ENCODE data around the gene FFAR1.

FFAR1 gene

GRCh38 chr19:35345671-35346111, 2.0 kb upstream of the FFAR1 start:
- TF ChIP-seq ZBTB7A (IDR thresholded peaks at IDR 0.05; ENCODE audit: low read depth) (no peak), CREB1 (IDR thresholded peaks at IDR 0.05; ENCODE audit: low read depth) (no peak), RAD21 (IDR thresholded peaks at IDR 0.05; ENCODE audit: low read depth) (no peak), FOXM1 (IDR thresholded peaks at IDR 0.05; ENCODE audit: borderline replicate concordance, low read depth) (no peak)

GRCh38 chr19:35346193-35347052, 1.3 kb upstream of the FFAR1 start:
- TF ChIP-seq REST (IDR thresholded peaks at IDR 0.05; ENCODE audit: low read depth), result no peak
- no peak for TF ChIP-seq TCF12 (IDR thresholded peaks at IDR 0.05; ENCODE audit: low read depth)
- no peak for TF ChIP-seq YY1 (IDR thresholded peaks at IDR 0.05; ENCODE audit: low read depth)
- no peak for TF ChIP-seq EGR1 (IDR thresholded peaks at IDR 0.05)
- TF ChIP-seq TAF1 (IDR thresholded peaks at IDR 0.05; ENCODE audit: low read depth), result no peak
- no peak for TF ChIP-seq CEBPB (IDR thresholded peaks at IDR 0.05)
- no peak for TF ChIP-seq ZBTB7A (IDR thresholded peaks at IDR 0.05; ENCODE audit: low read depth)
- no peak for TF ChIP-seq CREB1 (IDR thresholded peaks at IDR 0.05; ENCODE audit: low read depth)
- TF ChIP-seq NFIC (IDR thresholded peaks at IDR 0.05), result no peak
- no peak for TF ChIP-seq MAX (IDR thresholded peaks at IDR 0.05)
- no peak for TF ChIP-seq EP300 (IDR thresholded peaks at IDR 0.05; ENCODE audit: borderline replicate concordance)
- TF ChIP-seq RAD21 (IDR thresholded peaks at IDR 0.05; ENCODE audit: low read depth), result no peak
- no peak for TF ChIP-seq USF1 (IDR thresholded peaks at IDR 0.05)
- TF ChIP-seq FOXM1 (IDR thresholded peaks at IDR 0.05; ENCODE audit: borderline replicate concordance, low read depth), result no peak
- no peak for TF ChIP-seq TEAD4 (IDR thresholded peaks at IDR 0.05)

GRCh38 chr19:35347930-35348298, 212 bp downstream of the FFAR1 start:
- no peak for TF ChIP-seq TEAD4 (IDR thresholded peaks at IDR 0.05)
- no peak for TF ChIP-seq CREB1 (IDR thresholded peaks at IDR 0.05; ENCODE audit: low read depth)
- no peak for TF ChIP-seq EP300 (IDR thresholded peaks at IDR 0.05; ENCODE audit: borderline replicate concordance)
- no peak for TF ChIP-seq YY1 (IDR thresholded peaks at IDR 0.05; ENCODE audit: low read depth)
- TF ChIP-seq TAF1 (IDR thresholded peaks at IDR 0.05; ENCODE audit: low read depth), result no peak
- TF ChIP-seq NFIC (IDR thresholded peaks at IDR 0.05), result no peak
- TF ChIP-seq FOXM1 (IDR thresholded peaks at IDR 0.05; ENCODE audit: borderline replicate concordance, low read depth), result no peak
- no peak for TF ChIP-seq TCF12 (IDR thresholded peaks at IDR 0.05; ENCODE audit: low read depth)
- no peak for TF ChIP-seq USF1 (IDR thresholded peaks at IDR 0.05)
- no peak for TF ChIP-seq MAX (IDR thresholded peaks at IDR 0.05)

GRCh38 chr19:35348911-35349611, 1.4 kb downstream of the FFAR1 start:
- 0 out of 2 replicates have a peak, but pooled peaks have one; percentile 17 for TF ChIP-seq MAX (IDR thresholded peaks at IDR 0.05)
- no peak for TF ChIP-seq NFIC (IDR thresholded peaks at IDR 0.05)
- no peak for TF ChIP-seq FOXM1 (IDR thresholded peaks at IDR 0.05; ENCODE audit: borderline replicate concordance, low read depth)
- TF ChIP-seq CEBPB (IDR thresholded peaks at IDR 0.05), result no peak
- TF ChIP-seq CREB1 (IDR thresholded peaks at IDR 0.05; ENCODE audit: low read depth), result no peak
- TF ChIP-seq TAF1 (IDR thresholded peaks at IDR 0.05; ENCODE audit: low read depth), result no peak

GRCh38 chr19:35349614-35350521, 2.2 kb downstream of the FFAR1 start:
- TF ChIP-seq TAF1 (IDR thresholded peaks at IDR 0.05; ENCODE audit: low read depth) (no peak), MAX (IDR thresholded peaks at IDR 0.05) (no peak), CREB1 (IDR thresholded peaks at IDR 0.05; ENCODE audit: low read depth) (no peak), TCF12 (IDR thresholded peaks at IDR 0.05; ENCODE audit: low read depth) (no peak), RAD21 (IDR thresholded peaks at IDR 0.05; ENCODE audit: low read depth) (no peak), CEBPB (IDR thresholded peaks at IDR 0.05) (no peak), REST (IDR thresholded peaks at IDR 0.05; ENCODE audit: low read depth) (no peak), ZBTB7A (IDR thresholded peaks at IDR 0.05; ENCODE audit: low read depth) (no peak), FOXM1 (IDR thresholded peaks at IDR 0.05; ENCODE audit: borderline replicate concordance, low read depth) (no peak), EP300 (IDR thresholded peaks at IDR 0.05; ENCODE audit: borderline replicate concordance) (no peak), TEAD4 (IDR thresholded peaks at IDR 0.05) (no peak), NFIC (IDR thresholded peaks at IDR 0.05) (no peak), EGR1 (IDR thresholded peaks at IDR 0.05) (no peak), YY1 (IDR thresholded peaks at IDR 0.05; ENCODE audit: low read depth) (no peak), USF1 (IDR thresholded peaks at IDR 0.05) (no peak)

Measured in Ishikawa (cell line).